ENCODE results near the gene SPOCD1. TPM values are rescaled to one million over a fixed set of nuclear protein-coding genes. Genes with fewer than 3 reads are reported as not detected.

Gene SPOCD1
- total RNA-seq, 2 experiments from 2014 or later = 0.60 to 1.0 TPM

GRCh38 chr1:31765041-31765467 lies 50.8 kb downstream of the SPOCD1 start:
- Histone ChIP-seq H3K9me2 (ENCODE audit: insufficient read depth, low read length) (no peaks in the 10 kb centered on the region), H3K9me3 (ENCODE audit: low read length) (no peaks in the 10 kb centered on the region), H3K4me3 (ENCODE audit: low read depth, low read length, poor library complexity, severe bottlenecking) (no peak overlapping the region), H3K4me2 (ENCODE audit: low read length) (peak overlapping the region; percentile 43; the same call in 1 of the 2 replicates), H2AFZ (ENCODE audit: low read length) (no peak overlapping the region), H3K36me3 (ENCODE audit: insufficient read depth, low read length) (no peaks in the 10 kb centered on the region), H3K79me2 (ENCODE audit: insufficient read depth, low read depth, low read length) (no peaks in the 10 kb centered on the region), H4K20me1 (ENCODE audit: insufficient read depth, low read length) (no peaks in the 10 kb centered on the region), H3K4me1 (ENCODE audit: insufficient read depth, low read length, poor library complexity, severe bottlenecking) (peaks cover 71% of the 10 kb centered on the region), H3K27ac (ENCODE audit: low read depth, low read length, poor library complexity, severe bottlenecking) (no peak overlapping the region)
- intact Hi-C loops (cut with micrococcal nuclease; ENCODE audit: unreplicated experiment) = no loop called here
- ChIA-PET POLR2A (no interaction called here), CTCF (ENCODE audit: unreplicated experiment) (no interaction called here)
- BruUV-seq (replicated peaks) = no TSS peak
- DNase-seq (ENCODE audit: low spot score) = peak; percentile 69
- TF ChIP-seq EZH2phosphoT487 (IDR thresholded peaks at IDR 0.05; ENCODE audit: borderline replicate concordance, low read depth, low read length) (no peak), CTCF (conservative IDR thresholded peaks at IDR 0.05; ENCODE audit: low read length) (peak; percentile 80)

GRCh38 chr1:31764312-31765040 lies 51.3 kb downstream of the SPOCD1 start, which contains the start of gene ADGRB2:
ADGRB2 (minus strand) TSS chr1:31764340; CDS start chr1:31757221, 7,119 bp downstream.
- Histone ChIP-seq H3K4me2 (ENCODE audit: low read length) (peak within 1 kb of the TSS; percentile 99), H3K9me2 (ENCODE audit: insufficient read depth, low read length) (no peaks in the 10 kb centered on the region), H4K20me1 (ENCODE audit: insufficient read depth, low read length) (no peaks in the 10 kb centered on the region), H3K4me3 (ENCODE audit: low read depth, low read length, poor library complexity, severe bottlenecking) (peak within 1 kb of the TSS; percentile 69), H3K27ac (ENCODE audit: low read depth, low read length, poor library complexity, severe bottlenecking) (no peak within 1 kb of the TSS), H3K36me3 (ENCODE audit: insufficient read depth, low read length) (no peaks in the 10 kb centered on the region), H3K9me3 (ENCODE audit: low read length) (no peaks in the 10 kb centered on the region), H3K4me1 (ENCODE audit: insufficient read depth, low read length, poor library complexity, severe bottlenecking) (peaks cover 66% of the 10 kb centered on the region), H3K79me2 (ENCODE audit: insufficient read depth, low read depth, low read length) (no peaks in the 10 kb centered on the region), H2AFZ (ENCODE audit: low read length) (peak within 1 kb of the TSS; percentile 37; the same call in 1 of the 2 replicates)
- intact Hi-C loops (cut with micrococcal nuclease; ENCODE audit: unreplicated experiment) = no loop called here
- POLR2A ChIA-PET = no interaction called here
- CTCF ChIA-PET (ENCODE audit: unreplicated experiment) = no interaction called here
- no peak for TF ChIP-seq EZH2phosphoT487 (IDR thresholded peaks at IDR 0.05; ENCODE audit: borderline replicate concordance, low read depth, low read length)
- TF ChIP-seq CTCF (conservative IDR thresholded peaks at IDR 0.05; ENCODE audit: low read length) = no peak
- DNase-seq (ENCODE audit: low spot score) = peak; percentile 31
- BruUV-seq (replicated peaks) = no TSS peak
